Activated CD4-positive, alpha-beta T cell treated with anti-CD3 and anti-CD28 coated beads for 36 hours (primary cell): ENCODE measurements around the gene EIF3J. TPM values are rescaled to one million over a fixed set of nuclear protein-coding genes. Genes with fewer than 3 reads are reported as not detected.
"Not testable (repeated sequence)": the region's sequence is repeated elsewhere in the genome, so short reads cannot be mapped to it uniquely, and the experiment has no call there.

Experiments used
- ATAC-seq: fragments of 200-7000 bp; cut with Tn5 transposase; one replicate; pipeline ENCODE4 v1.10.0; 2021; ENCODE audit warnings: mild to moderate bottlenecking, moderate library complexity
- CTCF ChIA-PET: fragments of 350-600 bp; sonication (Branson Sonifier 250); formaldehyde crosslinking; loops from one replicate; lab custom pipeline; 2021; ENCODE audit warnings: antibody characterized with exemption; lab: Charles Lee
- POLR2A ChIA-PET: fragments of 350-600 bp; sonication (Branson Sonifier 250); formaldehyde crosslinking; loops from one replicate; lab custom pipeline; 2021; ENCODE audit warnings: antibody characterized with exemption, inconsistent platforms; lab: Charles Lee
- DNase-seq: peaks from one replicate; pipeline ENCODE4 v3.0.0-alpha.2; 2020
- H3K27ac Mint-ChIP-seq: one replicate; pipeline ENCODE4 v1.8.0; 2021; ENCODE audit warnings: mixed read lengths
- H3K27me3 Mint-ChIP-seq: one replicate; pipeline ENCODE4 v1.8.0; 2021; ENCODE audit warnings: mixed read lengths
- H3K36me3 Mint-ChIP-seq: one replicate; pipeline ENCODE4 v1.8.0; 2021; ENCODE audit warnings: low read depth, mixed read lengths
- H3K4me1 Mint-ChIP-seq: one replicate; pipeline ENCODE4 v1.8.0; 2021; ENCODE audit warnings: mixed read lengths
- H3K4me3 Mint-ChIP-seq: one replicate; pipeline ENCODE4 v1.8.0; 2021; ENCODE audit warnings: mild to moderate bottlenecking, moderate library complexity, mixed read lengths
- H3K9me3 Mint-ChIP-seq: one replicate; pipeline ENCODE4 v1.8.0; 2021; ENCODE audit warnings: low read depth, mixed read lengths
- intact Hi-C, 2 experiments: fragments of 100-400 bp; cut with DNase I in 1 of 2; cut with micrococcal nuclease in 1 of 2; formaldehyde crosslinking; loops; one replicate each; pipeline versions ENCODE4 v1.14.2 to v1.15.1; 2022 to 2024; cut with DNase I, micrococcal nuclease
- total RNA-seq, 2 experiments: library from RNA; stranded (reverse); gene quantifications; one replicate each; pipeline ENCODE4 v1.2.3, GENCODE V29; 2021

The EIF3J gene
- total RNA-seq, 2 experiments from 2014 or later: 106 to 143 TPM

DNA sequence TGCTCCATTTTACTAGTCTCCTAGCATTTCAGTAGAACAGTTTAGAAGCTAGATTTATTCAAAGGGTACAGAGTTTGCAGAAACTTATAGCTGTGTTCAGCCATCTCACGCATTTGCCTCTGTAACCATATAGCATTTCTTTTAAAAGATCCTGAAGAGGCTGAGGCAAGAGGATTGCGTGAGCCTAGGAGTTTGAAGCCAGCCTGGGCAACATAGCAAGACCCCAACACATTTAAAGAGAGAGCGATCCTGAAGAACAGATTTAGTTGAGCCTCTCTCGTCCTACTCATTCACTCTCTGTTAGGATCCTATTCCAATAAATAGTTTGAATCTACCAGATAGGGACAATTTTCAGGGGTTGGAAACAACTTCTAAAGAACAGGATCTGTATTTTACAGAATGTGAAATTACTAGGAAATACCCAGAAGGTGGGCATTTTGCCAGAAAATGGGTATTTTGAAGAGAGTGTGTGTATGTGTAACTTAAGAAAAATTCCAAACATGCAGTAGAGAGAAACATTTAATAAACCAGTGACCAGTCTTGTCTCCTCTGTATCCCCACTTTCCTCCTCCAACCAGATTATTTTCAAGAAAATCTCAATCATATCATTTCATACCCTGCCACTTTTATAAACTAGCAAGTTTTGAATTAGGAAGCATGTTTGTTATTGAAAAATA is 4.5 kb downstream of the EIF3J start:
- H3K27ac Mint-ChIP-seq: peak overlapping the region; percentile 45

DNA sequence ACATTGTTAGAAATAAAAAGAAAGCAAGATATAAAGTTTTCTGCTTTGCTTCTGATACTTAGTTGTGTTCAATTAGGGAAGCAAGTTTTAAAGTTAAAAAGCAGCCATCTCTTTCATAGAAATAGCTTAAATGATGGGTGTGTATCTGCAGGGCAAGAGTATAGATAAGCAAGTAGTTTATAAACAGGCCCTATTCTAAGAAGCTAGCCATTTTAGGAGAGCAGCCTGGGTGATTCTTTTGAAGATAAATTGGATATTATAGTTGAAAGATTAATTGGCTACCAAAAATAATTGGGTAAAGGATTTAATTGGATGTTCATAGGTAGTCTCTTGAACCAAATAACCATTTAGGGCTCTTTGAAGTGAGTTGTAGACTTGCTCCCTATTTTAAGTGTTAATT is 5.6 kb downstream of the EIF3J start:
- Mint-ChIP-seq H3K9me3 (no peaks in the 10 kb centered on the region), H3K4me1 (peaks cover 64% of the 10 kb centered on the region), H3K4me3 (no peak overlapping the region), H3K36me3 (peaks cover 51% of the 10 kb centered on the region), H3K27ac (no peak overlapping the region), H3K27me3 (no peaks in the 10 kb centered on the region)
- ChIA-PET CTCF (interaction anchor here (1.0 to 1.5 kb wide), 4 partner anchors 9 to 115 kb away, joined by 3 to 6 read pairs (median 4); partner anchors contain the start of gene CTDSPL2), POLR2A (interaction anchor here (0.6 kb wide), 1 partner anchor 172 kb away, joined by 3 read pairs; no protein-coding TSS in a partner anchor)
- ATAC-seq (no peak), DNase-seq (no peak)
- intact Hi-C loops: no loop called here

More for the DNA sequence above, 4.5 kb downstream of the EIF3J start:
- intact Hi-C loops: no loop called here
- ATAC-seq (no peak), DNase-seq (no peak)
- Mint-ChIP-seq H3K9me3 (no peaks in the 10 kb centered on the region), H3K4me3 (peak overlapping the region; percentile 48), H3K4me1 (peaks cover 56% of the 10 kb centered on the region), H3K27me3 (no peaks in the 10 kb centered on the region), H3K36me3 (peaks cover 52% of the 10 kb centered on the region)
- CTCF ChIA-PET: interaction anchor here (1.5 kb wide), 1 partner anchor 14 kb away, joined by 6 read pairs; no protein-coding TSS in a partner anchor
- POLR2A ChIA-PET: no interaction called here

DNA sequence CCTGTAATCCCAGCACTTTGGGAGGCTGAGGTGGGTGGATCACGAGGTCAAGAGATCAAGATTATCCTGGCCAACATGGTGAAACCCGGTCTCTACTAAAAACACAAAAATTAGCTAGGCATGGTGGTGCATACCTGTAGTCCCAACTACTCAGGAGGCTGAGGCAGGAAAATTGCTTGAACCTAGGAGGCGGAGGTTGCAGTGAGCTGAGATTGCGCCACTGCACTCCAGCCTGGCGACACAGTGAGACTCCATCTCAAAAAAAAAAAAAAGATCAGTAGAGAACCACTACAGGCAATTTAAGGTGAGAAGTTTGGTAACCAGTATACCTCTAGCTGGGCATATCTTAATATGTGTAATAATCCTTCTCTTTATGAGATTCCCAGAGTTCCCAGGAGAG is 7.8 kb downstream of the EIF3J start:
- peaks cover 51% of the 10 kb centered on the region for H3K36me3 Mint-ChIP-seq
- H3K27ac Mint-ChIP-seq, H3K4me3 Mint-ChIP-seq, H3K27me3 Mint-ChIP-seq, DNase-seq, H3K9me3 Mint-ChIP-seq, CTCF ChIA-PET, ATAC-seq, intact Hi-C loops, POLR2A ChIA-PET: not testable (repeated sequence)
- peaks cover 66% of the 10 kb centered on the region for H3K4me1 Mint-ChIP-seq

DNA sequence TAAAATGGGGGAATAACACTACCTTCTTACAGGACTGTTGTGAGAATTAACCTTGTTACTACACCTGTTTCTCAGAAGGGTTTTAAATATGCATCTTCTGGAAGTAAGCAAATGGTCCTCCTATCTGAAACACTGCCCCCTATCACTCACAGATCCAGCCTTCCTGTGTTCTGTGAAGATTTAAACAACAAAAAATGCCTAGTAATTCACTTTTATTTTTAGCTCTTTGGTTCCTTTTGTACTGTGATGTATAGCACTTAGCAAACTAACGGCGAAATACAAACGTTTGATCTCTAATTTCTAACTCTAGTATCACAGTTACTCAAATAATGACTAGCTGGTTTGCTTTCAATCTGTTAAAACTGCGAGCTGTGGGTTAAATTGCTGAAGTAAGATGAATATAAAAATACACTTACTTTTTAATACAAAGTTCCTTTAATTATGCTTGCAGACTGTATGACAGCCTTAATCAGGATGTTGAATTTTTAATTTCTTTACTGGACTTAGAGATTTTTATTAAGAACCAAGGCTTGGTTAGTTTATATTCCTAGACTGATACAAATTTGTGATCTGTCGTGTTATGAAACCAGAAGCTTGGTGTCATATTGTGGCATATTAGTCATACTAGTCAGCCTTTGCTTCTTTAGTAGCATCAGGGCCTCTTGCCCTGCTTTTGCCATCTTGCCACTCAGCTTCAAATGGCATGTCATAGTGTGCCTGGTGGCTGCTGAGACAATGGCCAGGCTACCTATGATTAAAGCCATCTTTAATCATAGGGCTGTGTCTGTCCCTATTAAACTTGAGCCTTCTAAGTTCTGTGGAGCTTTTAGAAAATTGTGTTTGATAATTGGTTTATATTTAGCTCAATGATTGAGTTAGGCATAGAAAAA is 9.2 kb downstream of the EIF3J start:
- DNase-seq (peak; percentile 72), ATAC-seq (peak; percentile 94)
- ChIA-PET POLR2A (interaction anchor here (0.6 to 2.0 kb wide), 12 partner anchors 9 to 592 kb away, joined by 3 to 32 read pairs (median 5); partner anchors contain the start of genes CTDSPL2, EIF3J and GOLM2), CTCF (interaction anchor here (0.6 to 1.8 kb wide), 18 partner anchors 9 to 256 kb away, joined by 3 to 11 read pairs (median 4); partner anchors contain the start of genes CTDSPL2, EIF3J, SPG11 and TRIM69)
- Mint-ChIP-seq H3K27me3 (no peaks in the 10 kb centered on the region), H3K9me3 (no peaks in the 10 kb centered on the region), H3K27ac (peak overlapping the region; percentile 85), H3K36me3 (peaks cover 50% of the 10 kb centered on the region), H3K4me1 (peaks cover 58% of the 10 kb centered on the region), H3K4me3 (peak overlapping the region; percentile 51)
- intact Hi-C loops: loop anchor here (1.0 to 2.0 kb wide), 8 partner anchors 8 to 336 kb away; partner anchors contain the start of gene EIF3J (in 1 of the 2)

DNA sequence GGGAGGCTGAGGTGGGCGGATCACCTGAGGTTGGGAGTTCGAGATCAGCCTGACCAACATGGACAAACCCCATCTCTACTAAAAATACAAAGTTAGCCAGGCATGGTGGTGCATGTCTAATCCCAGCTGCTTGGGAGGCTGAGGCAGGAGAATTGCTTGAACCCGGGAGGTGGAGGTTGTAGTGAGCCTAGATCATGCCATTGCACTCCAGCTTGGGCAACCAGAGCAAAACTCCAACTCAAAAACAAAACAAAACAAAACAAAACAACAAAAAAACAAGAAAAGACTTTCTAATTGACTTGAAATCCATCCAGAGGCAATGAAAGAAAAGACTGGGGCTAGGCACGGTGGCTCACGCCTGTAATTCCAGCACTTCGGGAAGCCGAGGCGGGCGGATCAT is 12.2 kb downstream of the EIF3J start:
- H3K27me3 Mint-ChIP-seq, CTCF ChIA-PET, intact Hi-C loops, ATAC-seq, H3K9me3 Mint-ChIP-seq, H3K4me3 Mint-ChIP-seq, DNase-seq: not testable (repeated sequence)
- H3K36me3 Mint-ChIP-seq: peaks cover 34% of the 10 kb centered on the region
- POLR2A ChIA-PET: interaction anchor here (0.6 kb wide), 1 partner anchor 40 kb away, joined by 9 read pairs; no protein-coding TSS in a partner anchor
- H3K4me1 Mint-ChIP-seq: peaks cover 37% of the 10 kb centered on the region
- H3K27ac Mint-ChIP-seq: peak overlapping the region; percentile 31

DNA sequence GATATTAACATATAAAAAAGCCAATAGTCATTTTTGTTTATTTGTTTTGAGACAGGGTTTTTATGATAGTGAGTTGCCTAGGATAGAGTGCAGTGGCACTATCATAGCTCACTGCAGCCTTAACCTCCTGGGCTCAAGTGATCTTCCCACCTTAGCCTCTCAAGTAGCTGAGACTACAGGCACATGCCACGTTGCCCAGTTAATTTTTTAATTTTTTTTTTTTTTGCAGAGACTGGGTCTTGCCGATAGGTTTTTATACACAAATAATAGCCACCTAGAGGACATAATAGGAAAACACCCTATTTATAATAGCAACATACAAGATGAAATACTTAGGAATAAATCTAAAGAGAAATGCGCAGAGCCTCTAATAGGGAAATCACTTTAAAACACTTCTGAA is 13.3 kb downstream of the EIF3J start:
- Mint-ChIP-seq H3K27me3 (no peaks in the 10 kb centered on the region), H3K4me1 (peaks cover 44% of the 10 kb centered on the region), H3K27ac (no peak overlapping the region), H3K9me3 (no peaks in the 10 kb centered on the region), H3K4me3 (no peak overlapping the region), H3K36me3 (peaks cover 44% of the 10 kb centered on the region)
- ChIA-PET POLR2A (interaction anchor here (0.6 to 0.8 kb wide), 3 partner anchors 22 to 123 kb away, joined by 4 to 12 read pairs (median 4); partner anchors contain the start of gene CTDSPL2), CTCF (interaction anchor here (0.6 to 0.7 kb wide), 4 partner anchors 8 to 231 kb away, joined by 3 to 4 read pairs (median 3); no protein-coding TSS in a partner anchor)
- ATAC-seq: no peak
- intact Hi-C loops: no loop called here
- no peak for DNase-seq

DNA sequence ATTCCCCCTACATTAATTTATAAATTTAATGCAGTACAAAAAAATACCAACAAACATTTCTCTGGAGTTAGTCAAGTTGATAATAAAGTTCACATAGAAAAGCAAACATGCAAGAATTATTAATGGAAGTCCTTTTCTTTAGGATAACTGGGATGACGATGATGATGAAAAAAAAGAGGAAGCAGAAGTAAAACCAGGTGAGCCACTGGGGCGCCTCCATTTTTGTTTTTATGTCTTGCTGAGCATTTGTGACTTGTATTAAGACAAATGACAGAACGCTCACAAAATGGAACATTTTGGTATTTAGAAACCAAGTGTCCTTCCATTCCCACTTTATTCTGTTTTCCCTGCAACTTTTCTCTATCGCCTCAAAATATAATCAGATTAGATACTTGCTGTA is 13.8 kb downstream of the EIF3J start:
- ATAC-seq (no peak), DNase-seq (no peak)
- H3K36me3 Mint-ChIP-seq: peaks cover 49% of the 10 kb centered on the region
- no peak overlapping the region for H3K4me3 Mint-ChIP-seq
- no peak overlapping the region for H3K27ac Mint-ChIP-seq
- ChIA-PET CTCF (no interaction called here), POLR2A (no interaction called here)
- intact Hi-C loops: no loop called here
- no peaks in the 10 kb centered on the region for H3K27me3 Mint-ChIP-seq
- no peaks in the 10 kb centered on the region for H3K9me3 Mint-ChIP-seq
- H3K4me1 Mint-ChIP-seq: peaks cover 45% of the 10 kb centered on the region

DNA sequence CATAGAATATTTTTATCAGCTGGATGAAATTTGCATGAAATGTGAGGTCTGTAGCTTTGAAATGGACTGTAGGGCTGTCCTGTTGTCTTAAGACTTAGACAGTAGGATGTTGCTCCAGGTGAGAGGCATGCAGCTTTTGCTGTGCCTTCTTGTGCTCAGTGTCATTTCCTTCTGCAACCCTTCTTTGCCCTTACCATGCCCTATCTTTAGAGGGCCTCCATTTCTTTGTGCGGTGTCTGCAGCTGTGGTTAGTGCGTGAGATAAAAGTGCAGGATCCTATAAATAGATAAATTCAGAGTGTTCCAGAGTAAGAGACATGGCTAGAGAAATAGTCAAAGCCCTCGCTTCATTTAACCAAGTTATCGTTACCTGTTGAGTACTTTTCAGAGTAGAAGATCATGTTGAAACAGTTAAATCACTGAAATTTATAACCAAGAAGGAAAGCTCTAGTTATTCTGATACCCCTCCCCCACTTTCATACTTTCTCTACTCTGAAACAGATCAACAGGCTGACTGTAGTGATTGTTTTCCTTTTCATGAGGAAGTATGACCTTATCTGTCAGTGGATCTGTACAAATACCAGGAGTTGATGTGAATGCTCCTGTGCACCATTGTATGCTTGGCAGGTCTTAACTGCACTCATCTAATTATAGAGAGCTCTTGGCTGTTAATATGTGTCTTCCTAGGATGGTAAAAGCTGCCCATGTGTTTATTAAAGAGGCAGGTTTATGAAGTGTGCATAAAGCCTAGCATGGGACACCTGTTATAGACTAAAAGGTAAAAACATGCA is 18.2 kb downstream of the EIF3J start:
- CTCF ChIA-PET: interaction anchor here (0.6 to 2.0 kb wide), 6 partner anchors 8 to 231 kb away, joined by 3 to 6 read pairs (median 4); partner anchors contain the start of gene SPG11
- H3K27ac Mint-ChIP-seq: peak overlapping the region; percentile 68
- ATAC-seq (peak; percentile 58), DNase-seq (no peak)
- no peaks in the 10 kb centered on the region for H3K27me3 Mint-ChIP-seq
- peaks cover 55% of the 10 kb centered on the region for H3K36me3 Mint-ChIP-seq
- H3K4me3 Mint-ChIP-seq: no peak overlapping the region
- intact Hi-C loops: no loop called here
- no peaks in the 10 kb centered on the region for H3K9me3 Mint-ChIP-seq
- POLR2A ChIA-PET: interaction anchor here (1.0 kb wide), 1 partner anchor 9 kb away, joined by 3 read pairs; no protein-coding TSS in a partner anchor
- peaks cover 24% of the 10 kb centered on the region for H3K4me1 Mint-ChIP-seq

DNA sequence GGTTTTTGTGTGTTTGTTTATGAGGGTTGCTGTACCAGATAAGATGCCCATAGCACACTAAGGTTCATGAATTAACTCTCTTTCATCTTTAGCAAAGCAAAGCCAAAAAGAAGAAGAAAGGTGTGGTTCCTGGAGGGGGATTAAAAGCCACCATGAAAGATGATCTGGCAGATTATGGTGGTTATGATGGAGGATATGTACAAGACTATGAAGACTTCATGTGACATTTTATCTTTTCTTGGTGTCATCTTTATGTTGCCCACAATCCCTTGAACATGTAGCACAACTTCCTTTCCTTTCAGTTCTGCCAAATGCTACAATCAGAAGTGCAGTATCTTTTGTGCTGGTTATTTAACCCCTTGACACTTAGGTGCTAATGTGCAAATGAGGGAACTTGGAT is 24.0 kb downstream of the EIF3J start:
- DNase-seq, POLR2A ChIA-PET, H3K9me3 Mint-ChIP-seq, intact Hi-C loops, H3K27me3 Mint-ChIP-seq, H3K4me3 Mint-ChIP-seq, ATAC-seq: not testable (repeated sequence)
- CTCF ChIA-PET: interaction anchor here (1.7 kb wide), 1 partner anchor 15 kb away, joined by 4 read pairs; no protein-coding TSS in a partner anchor
- peaks cover 18% of the 10 kb centered on the region for H3K4me1 Mint-ChIP-seq
- H3K27ac Mint-ChIP-seq: peak overlapping the region; percentile 69
- peaks cover 73% of the 10 kb centered on the region for H3K36me3 Mint-ChIP-seq

DNA sequence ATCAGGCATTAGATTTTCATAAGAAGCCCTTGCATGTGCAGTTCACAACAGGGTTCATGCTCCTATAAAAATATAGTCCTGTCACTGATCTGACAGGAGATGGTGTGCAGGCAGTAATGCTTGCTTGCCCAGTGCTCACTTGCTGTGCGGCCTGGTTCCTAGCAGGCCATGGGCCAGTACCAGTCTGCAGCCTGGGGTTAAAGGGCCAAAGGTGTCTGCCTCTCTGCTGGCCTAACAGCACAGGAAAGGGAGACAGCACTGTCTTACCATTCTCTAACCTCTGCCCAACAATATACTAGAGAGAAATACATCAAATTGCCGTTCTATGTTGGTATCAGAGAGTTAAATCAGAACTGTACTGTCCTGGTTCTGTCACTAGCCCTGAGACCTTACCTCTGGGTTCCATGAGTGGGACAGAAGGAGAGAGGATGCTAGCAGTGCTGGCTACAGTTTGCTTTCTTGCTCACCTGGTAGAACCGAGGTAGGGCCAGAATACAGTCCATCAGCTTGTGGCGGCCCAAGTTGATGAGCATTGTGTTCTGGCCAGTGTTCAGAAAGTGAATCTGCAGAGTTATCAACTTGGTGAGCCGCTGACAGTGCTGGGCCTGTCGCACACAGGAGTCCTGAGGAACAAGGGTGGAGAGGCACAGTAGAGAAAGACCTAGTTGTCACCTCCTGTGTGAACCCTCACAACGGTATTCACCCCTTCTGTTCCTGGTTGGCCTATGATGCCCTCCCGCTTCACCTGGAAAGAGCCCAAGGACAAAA is 28.6 kb downstream of the EIF3J start:
- Mint-ChIP-seq H3K4me1 (peaks cover 7% of the 10 kb centered on the region), H3K27ac (no peak overlapping the region), H3K36me3 (peaks cover 68% of the 10 kb centered on the region), H3K27me3 (no peaks in the 10 kb centered on the region), H3K4me3 (no peak overlapping the region), H3K9me3 (peaks cover 3% of the 10 kb centered on the region)
- POLR2A ChIA-PET: no interaction called here
- DNase-seq (no peak), ATAC-seq (no peak)
- CTCF ChIA-PET: no interaction called here
- intact Hi-C loops: no loop called here
